Measurements from ENCODE around the gene MKNK2. TPM values are rescaled to one million over a fixed set of nuclear protein-coding genes. Genes with fewer than 3 reads are reported as not detected.
"Not testable (repeated sequence)": the region's sequence is repeated elsewhere in the genome, so short reads cannot be mapped to it uniquely, and the experiment has no call there.

Gene MKNK2
- total RNA-seq, 3 donors from 2014 or later: 94.7 to 170 (median 97.0) TPM

GRCh38 chr19:2037651-2038255 lies 13.3 kb downstream of the MKNK2 start:
- intact Hi-C loops (cut with DNase I; ENCODE audit: low total_unique reads): no loop called here
- no peak overlapping the region for H3K4me3 ChIP-seq
- H3K9me3 ChIP-seq: peaks cover 7 to 10% of the 10 kb centered on the region in 2 donors
- H3K27me3 ChIP-seq: no peaks in the 10 kb centered on the region
- H3K4me1 ChIP-seq: peaks cover 9 to 15% of the 10 kb centered on the region in 2 donors
- no peak for DNase-seq (ENCODE audit: low spot score in 2 of 2)
- H3K36me3 ChIP-seq: no peaks in the 10 kb centered on the region
- TF ChIP-seq CTCF (IDR thresholded peaks at IDR 0.05) (no peak), POLR2AphosphoS5 (IDR thresholded peaks at IDR 0.05) (no peak), POLR2A (IDR thresholded peaks at IDR 0.05) (no peak)
- no peak overlapping the region for H3K27ac ChIP-seq

- Histone ChIP-seq H3K4me3 (no peak overlapping the region), H3K9me3 (peaks cover 7 to 10% of the 10 kb centered on the region in 2 donors), H3K36me3 (no peaks in the 10 kb centered on the region), H3K27ac (no peak overlapping the region), H3K4me1 (peaks cover 0 to 20% of the 10 kb centered on the region in 2 donors), H3K27me3 (no peaks in the 10 kb centered on the region)
- DNase-seq (ENCODE audit: low spot score in 2 of 2): no peak
- no peak for TF ChIP-seq POLR2A (IDR thresholded peaks at IDR 0.05)
- TF ChIP-seq CTCF (IDR thresholded peaks at IDR 0.05): no peak
- intact Hi-C loops (cut with DNase I; ENCODE audit: low total_unique reads): no loop called here
Measured at GRCh38 chr19:2036424-2036823, 14.6 kb downstream of the MKNK2 start.

GRCh38 chr19:2035590-2035991 lies 15.5 kb downstream of the MKNK2 start:
- Histone ChIP-seq H3K36me3 (no peaks in the 10 kb centered on the region), H3K27me3 (no peaks in the 10 kb centered on the region), H3K4me3 (no peak overlapping the region), H3K27ac (no peak overlapping the region), H3K4me1 (peaks cover 0 to 16% of the 10 kb centered on the region in 2 donors), H3K9me3 (peaks cover 7 to 10% of the 10 kb centered on the region in 2 donors)
- DNase-seq (ENCODE audit: low spot score in 2 of 2): no peak
- intact Hi-C loops (cut with DNase I; ENCODE audit: low total_unique reads): no loop called here
- TF ChIP-seq POLR2A (IDR thresholded peaks at IDR 0.05) (no peak), CTCF (IDR thresholded peaks at IDR 0.05) (no peak), POLR2AphosphoS5 (IDR thresholded peaks at IDR 0.05) (no peak)

- Histone ChIP-seq H3K9me3 (peaks cover 7 to 10% of the 10 kb centered on the region in 2 donors), H3K27ac (no peak overlapping the region)
- DNase-seq (ENCODE audit: low spot score in 2 of 2): no peak
Measured at GRCh38 chr19:2034729-2035589, 16.1 kb downstream of the MKNK2 start.

GRCh38 chr19:2034253-2034652 lies 16.8 kb downstream of the MKNK2 start:
- not testable (repeated sequence) for H3K9me3 ChIP-seq; H3K36me3 ChIP-seq; H3K27me3 ChIP-seq; DNase-seq (ENCODE audit: low spot score in 2 of 2); H3K4me3 ChIP-seq; H3K27ac ChIP-seq
- intact Hi-C loops (cut with DNase I; ENCODE audit: low total_unique reads): loop anchor here (1.0 kb wide), 1 partner anchor 33 kb away; no protein-coding TSS in a partner anchor
- peaks cover 0 to 16% of the 10 kb centered on the region in 2 donors for H3K4me1 ChIP-seq

More at GRCh38 chr19:2034729-2035589, 16.1 kb downstream of the MKNK2 start:
- H3K4me3 ChIP-seq: no peak overlapping the region
- TF ChIP-seq POLR2A (IDR thresholded peaks at IDR 0.05): no peak
- TF ChIP-seq CTCF (IDR thresholded peaks at IDR 0.05): no peak
- TF ChIP-seq POLR2AphosphoS5 (IDR thresholded peaks at IDR 0.05): no peak
- H3K4me1 ChIP-seq: peaks cover 0 to 16% of the 10 kb centered on the region in 2 donors
- intact Hi-C loops (cut with DNase I; ENCODE audit: low total_unique reads): loop anchor here (1.0 kb wide), 1 partner anchor 34 kb away; no protein-coding TSS in a partner anchor
- H3K36me3 ChIP-seq: no peaks in the 10 kb centered on the region
- H3K27me3 ChIP-seq: no peaks in the 10 kb centered on the region

All from breast epithelium (tissue), 4 donors.